Measurements from ENCODE around the gene NTN3. TPM values are rescaled to one million over a fixed set of nuclear protein-coding genes. Genes with fewer than 3 reads are reported as not detected.

Gene NTN3
- total RNA-seq, 1 donor from 2014 or later: not detected

DNA sequence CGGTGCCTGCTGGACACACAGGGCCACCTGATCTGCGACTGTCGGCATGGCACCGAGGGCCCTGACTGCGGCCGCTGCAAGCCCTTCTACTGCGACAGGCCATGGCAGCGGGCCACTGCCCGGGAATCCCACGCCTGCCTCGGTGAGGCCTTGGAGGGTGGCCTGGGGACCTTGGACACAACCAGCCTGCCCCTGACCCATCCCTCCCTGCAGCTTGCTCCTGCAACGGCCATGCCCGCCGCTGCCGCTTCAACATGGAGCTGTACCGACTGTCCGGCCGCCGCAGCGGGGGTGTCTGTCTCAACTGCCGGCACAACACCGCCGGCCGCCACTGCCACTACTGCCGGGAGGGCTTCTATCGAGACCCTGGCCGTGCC lies 1.4 kb downstream of the NTN3 start:
- TF ChIP-seq, protein P1, sequence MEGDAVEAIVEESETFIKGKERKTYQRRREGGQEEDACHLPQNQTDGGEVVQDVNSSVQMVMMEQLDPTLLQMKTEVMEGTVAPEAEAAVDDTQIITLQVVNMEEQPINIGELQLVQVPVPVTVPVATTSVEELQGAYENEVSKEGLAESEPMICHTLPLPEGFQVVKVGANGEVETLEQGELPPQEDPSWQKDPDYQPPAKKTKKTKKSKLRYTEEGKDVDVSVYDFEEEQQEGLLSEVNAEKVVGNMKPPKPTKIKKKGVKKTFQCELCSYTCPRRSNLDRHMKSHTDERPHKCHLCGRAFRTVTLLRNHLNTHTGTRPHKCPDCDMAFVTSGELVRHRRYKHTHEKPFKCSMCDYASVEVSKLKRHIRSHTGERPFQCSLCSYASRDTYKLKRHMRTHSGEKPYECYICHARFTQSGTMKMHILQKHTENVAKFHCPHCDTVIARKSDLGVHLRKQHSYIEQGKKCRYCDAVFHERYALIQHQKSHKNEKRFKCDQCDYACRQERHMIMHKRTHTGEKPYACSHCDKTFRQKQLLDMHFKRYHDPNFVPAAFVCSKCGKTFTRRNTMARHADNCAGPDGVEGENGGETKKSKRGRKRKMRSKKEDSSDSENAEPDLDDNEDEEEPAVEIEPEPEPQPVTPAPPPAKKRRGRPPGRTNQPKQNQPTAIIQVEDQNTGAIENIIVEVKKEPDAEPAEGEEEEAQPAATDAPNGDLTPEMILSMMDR (IDR thresholded peaks at IDR 0.05): no peak
- H3K27me3 ChIP-seq: peaks cover 45% of the 10 kb centered on the region
- no peak for ATAC-seq
- H3K4me3 ChIP-seq: no peak overlapping the region
- H3K36me3 ChIP-seq: no peaks in the 10 kb centered on the region
- H3K4me1 ChIP-seq: peaks cover 47% of the 10 kb centered on the region
- no peak overlapping the region for H3K27ac ChIP-seq
- no peak for DNase-seq
- intact Hi-C loops (cut with DNase I): no loop called here
- H3K9me3 ChIP-seq: no peaks in the 10 kb centered on the region

DNA sequence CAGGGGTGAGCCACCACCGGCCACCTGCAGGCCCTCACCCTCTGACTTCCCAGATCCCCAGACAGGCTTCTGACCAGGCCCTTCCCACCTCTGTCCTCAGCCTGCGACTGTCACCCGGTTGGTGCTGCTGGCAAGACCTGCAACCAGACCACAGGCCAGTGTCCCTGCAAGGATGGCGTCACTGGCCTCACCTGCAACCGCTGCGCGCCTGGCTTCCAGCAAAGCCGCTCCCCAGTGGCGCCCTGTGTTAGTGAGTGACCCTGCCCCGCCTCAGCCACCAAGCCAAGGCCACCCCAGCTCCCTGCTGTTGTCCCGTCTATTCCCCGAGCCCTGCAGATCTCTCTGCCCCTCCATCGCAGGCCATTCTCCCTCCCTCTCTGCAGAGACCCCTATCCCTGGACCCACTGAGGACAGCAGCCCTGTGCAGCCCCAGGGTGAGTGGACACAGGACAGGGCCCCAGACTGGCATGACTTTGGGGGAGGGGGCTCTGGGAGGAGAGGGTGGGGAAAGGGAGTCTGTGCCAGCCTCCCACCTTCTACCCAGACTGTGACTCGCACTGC lies 1.9 kb downstream of the NTN3 start:
- peaks cover 42% of the 10 kb centered on the region for H3K27me3 ChIP-seq
- TF ChIP-seq, protein P1 (IDR thresholded peaks at IDR 0.05): no peak
- no peaks in the 10 kb centered on the region for H3K9me3 ChIP-seq
- ATAC-seq (no peak), DNase-seq (no peak)
- no peak overlapping the region for H3K27ac ChIP-seq
- no peak overlapping the region for H3K4me3 ChIP-seq
- H3K4me1 ChIP-seq: peaks cover 49% of the 10 kb centered on the region
- no peaks in the 10 kb centered on the region for H3K36me3 ChIP-seq
- intact Hi-C loops (cut with DNase I): no loop called here

DNA sequence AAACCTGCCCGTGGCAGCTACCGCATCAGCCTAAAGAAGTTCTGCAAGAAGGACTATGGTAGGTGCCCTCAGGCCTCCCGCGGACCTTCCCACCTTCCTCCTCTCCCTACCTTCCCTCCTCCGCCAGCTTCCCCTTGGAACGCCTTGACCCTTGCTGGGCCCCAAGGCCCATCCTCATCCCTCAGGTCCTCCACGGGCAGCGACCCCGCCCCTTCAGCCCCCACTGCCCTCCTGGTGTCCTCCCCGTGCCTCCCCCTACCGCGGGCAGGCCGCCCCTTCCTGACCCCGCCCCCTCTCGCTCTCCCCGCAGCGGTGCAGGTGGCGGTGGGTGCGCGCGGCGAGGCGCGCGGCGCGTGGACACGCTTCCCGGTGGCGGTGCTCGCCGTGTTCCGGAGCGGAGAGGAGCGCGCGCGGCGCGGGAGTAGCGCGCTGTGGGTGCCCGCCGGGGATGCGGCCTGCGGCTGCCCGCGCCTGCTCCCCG lies 2.4 kb downstream of the NTN3 start:
- no peak overlapping the region for H3K27ac ChIP-seq
- no peak for DNase-seq
- no peak for ATAC-seq
- H3K4me1 ChIP-seq: peaks cover 44% of the 10 kb centered on the region
- TF ChIP-seq, protein P1 (IDR thresholded peaks at IDR 0.05): no peak
- no peaks in the 10 kb centered on the region for H3K9me3 ChIP-seq
- peak overlapping the region; percentile 37 for H3K4me3 ChIP-seq
- no peaks in the 10 kb centered on the region for H3K36me3 ChIP-seq
- intact Hi-C loops (cut with DNase I): no loop called here
- peaks cover 40% of the 10 kb centered on the region for H3K27me3 ChIP-seq

DNA sequence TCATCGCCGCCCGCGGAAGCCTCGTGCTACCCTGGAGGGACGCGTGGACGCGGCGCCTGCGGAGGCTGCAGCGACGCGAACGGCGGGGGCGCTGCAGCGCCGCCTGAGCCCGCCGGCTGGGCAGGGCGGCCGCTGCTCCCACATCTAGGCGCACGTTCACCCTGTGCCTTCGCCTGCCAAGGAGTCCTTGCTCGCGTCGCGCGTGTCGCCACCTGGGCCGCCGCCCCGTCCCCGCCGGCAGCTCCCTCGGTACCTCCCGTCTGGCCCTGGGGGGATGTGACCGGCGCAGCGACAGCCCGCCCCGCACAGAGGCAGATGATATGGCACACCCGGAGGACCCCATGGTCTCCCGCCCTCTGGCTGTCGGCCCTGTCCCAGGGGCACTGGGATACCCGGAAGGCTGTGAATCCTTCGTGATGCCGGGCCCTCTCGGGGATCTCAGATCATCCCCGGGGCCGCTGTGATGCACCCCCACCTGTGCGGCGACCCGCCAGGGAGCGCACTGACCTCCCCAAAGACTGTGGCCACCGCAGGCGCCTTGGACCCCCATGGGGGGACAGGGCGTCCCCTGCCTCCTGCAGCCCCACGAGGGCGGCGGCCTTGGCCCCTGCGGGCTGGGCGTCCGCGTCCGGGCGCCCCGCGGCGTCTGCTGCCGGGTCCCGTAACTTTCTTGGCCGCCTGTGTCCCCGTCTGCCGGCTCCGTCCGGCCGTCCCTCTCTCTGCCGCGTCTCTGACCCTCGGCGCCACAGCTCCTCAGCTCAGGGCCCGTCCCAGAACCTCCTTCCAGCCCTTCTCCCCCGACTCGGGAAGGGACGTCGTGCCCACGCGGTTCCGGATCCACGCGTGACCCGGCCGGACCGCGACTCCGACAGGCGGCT lies 3.1 kb downstream of the NTN3 start:
- Histone ChIP-seq H3K4me1 (peaks cover 37% of the 10 kb centered on the region), H3K27ac (peak overlapping the region; percentile 88), H3K9me3 (no peaks in the 10 kb centered on the region), H3K4me3 (peak overlapping the region; percentile 70), H3K36me3 (no peaks in the 10 kb centered on the region), H3K27me3 (peaks cover 34% of the 10 kb centered on the region)
- ATAC-seq (peak; percentile 73), DNase-seq (peak; percentile 81)
- TF ChIP-seq, protein P1 (IDR thresholded peaks at IDR 0.05): peak; percentile 44
- intact Hi-C loops (cut with DNase I): no loop called here

DNA sequence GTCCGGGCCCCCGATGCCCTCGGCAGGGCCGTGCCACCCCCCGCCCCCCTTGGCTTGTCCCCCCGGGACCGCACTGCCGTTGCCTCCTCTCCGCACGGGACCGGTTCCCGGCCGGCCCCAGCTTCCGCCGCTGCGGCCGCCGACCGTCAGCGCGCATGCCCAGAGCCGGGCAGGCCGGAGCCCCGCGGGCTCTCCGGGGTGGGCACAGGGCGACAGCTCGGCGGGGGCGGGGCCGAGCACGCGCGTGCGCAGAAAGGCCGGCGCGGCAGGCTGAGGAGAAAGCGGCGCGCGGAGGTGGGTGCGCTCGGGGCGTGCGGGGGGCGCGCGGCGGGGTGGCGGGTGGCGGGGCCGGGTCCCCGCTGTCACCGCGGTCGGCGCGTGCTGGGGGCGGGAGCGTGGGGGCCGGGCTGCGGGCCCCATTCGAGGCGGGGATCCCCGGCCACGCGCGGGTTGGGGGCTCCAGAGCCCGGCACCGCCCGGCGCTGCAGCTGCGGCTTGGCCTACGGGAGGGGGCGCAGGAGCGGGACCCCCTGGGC lies 3.8 kb downstream of the NTN3 start, which contains the start of gene TBC1D24:
TSS of gene TBC1D24 (plus strand) at position 251 of the 536 bp plus-strand sequence. CDS start 21,022 bp downstream, outside the sequence.
- intact Hi-C loops (cut with DNase I): no loop called here
- peaks cover 33% of the 10 kb centered on the region for H3K4me1 ChIP-seq
- DNase-seq (peak; percentile 95), ATAC-seq (peak; percentile 89)
- H3K27ac ChIP-seq: peak within 1 kb of the TSS; percentile 88
- TF ChIP-seq, protein P1 (IDR thresholded peaks at IDR 0.05): no peak
- no peaks in the 10 kb centered on the region for H3K9me3 ChIP-seq
- H3K4me3 ChIP-seq: peak within 1 kb of the TSS; percentile 70
- H3K36me3 ChIP-seq: no peaks in the 10 kb centered on the region
- peaks cover 29% of the 10 kb centered on the region for H3K27me3 ChIP-seq
